Endothelial cell of umbilical vein (primary cell): ENCODE measurements around the gene SMARCE1. TPM values are rescaled to one million over a fixed set of nuclear protein-coding genes. Genes with fewer than 3 reads are reported as not detected.

Source experiments
- BruUV-seq: library from RNA; stranded (reverse); fragments of 400-500 nt; replicated peaks from 2 replicates; lab custom pipeline; 2021; lab: Mats Ljungman, UMichigan
- CTCF ChIA-PET: fragments of 300-600, 350-600 bp; sonication (Branson Sonifier 250); formaldehyde crosslinking; loops from one replicate; lab custom pipeline; 2021; ENCODE audit warnings: antibody characterized with exemption, inconsistent platforms; lab: Charles Lee
- POLR2A ChIA-PET: fragments of 300-600, 350-600 bp; sonication (Branson Sonifier 250); formaldehyde crosslinking; loops from one replicate; lab custom pipeline; 2021; ENCODE audit warnings: antibody characterized with exemption, inconsistent platforms; lab: Charles Lee
- DNase-seq: peaks from one replicate; pipeline ENCODE4 v3.0.0-alpha.2; 2011; ENCODE audit warnings: low read depth, low spot score
- FAIRE-seq: peaks from 2 replicates; lab custom pipeline; 2011; peaks lifted over from hg19 to GRCh38; lab: Jason Lieb, UNC
- H2AFZ ChIP-seq: 2 replicates; pipeline ENCODE4 v1.6.0; 2012; ENCODE audit warnings: low read depth, low read length, control low read depth, inconsistent platforms
- H3K27ac ChIP-seq: 2 replicates; pipeline ENCODE4 v1.5.1; 2011; ENCODE audit warnings: low read depth, mild to moderate bottlenecking, control low read depth, low read length, moderate library complexity; ENCODE audit not compliant: insufficient read depth
- H3K27me3 ChIP-seq, 2 experiments: 2 replicates each; pipeline versions ENCODE4 v1.6.0 to v1.6.1; 2011; ENCODE audit warnings: low read length in 2 of 2, mixed read lengths in 1 of 2; ENCODE audit not compliant: control insufficient read depth in 2 of 2, insufficient read depth in 2 of 2
- H3K36me3 ChIP-seq, 2 experiments: 2 replicates in 1 of 2; 3 replicates in 1 of 2; pipeline ENCODE4 v1.5.1; 2011; ENCODE audit warnings: low read length in 2 of 2, mild to moderate bottlenecking in 1 of 2, moderate library complexity in 1 of 2; ENCODE audit not compliant: control insufficient read depth in 2 of 2, insufficient read depth in 2 of 2; ENCODE audit errors: extremely low read depth in 1 of 2
- H3K4me1 ChIP-seq: 3 replicates; pipeline ENCODE4 v1.5.1; 2011; ENCODE audit warnings: mild to moderate bottlenecking, low read length; ENCODE audit not compliant: control insufficient read depth, insufficient read depth; ENCODE audit errors: extremely low read depth
- H3K4me2 ChIP-seq: 2 replicates; pipeline ENCODE4 v1.6.1; 2011; ENCODE audit warnings: low read length, control low read depth, mixed read lengths; ENCODE audit not compliant: insufficient read depth
- H3K4me3 ChIP-seq, 3 experiments: fragments of 200-600 bp in 1 of 3; sonication (generic), shearing (Covaris generic) in 1 of 3; replicated peaks in 1 of 3; 2 replicates each; pipeline ENCODE4 v1.5.1; 2011 to 2016; ENCODE audit warnings: control low read depth in 3 of 3, low read length in 3 of 3, mild to moderate bottlenecking in 2 of 3, inconsistent platforms in 1 of 3, low read depth in 1 of 3, moderate library complexity in 1 of 3; ENCODE audit not compliant: insufficient read depth in 1 of 3
- H3K79me2 ChIP-seq: 2 replicates; pipeline ENCODE4 v1.6.0; 2012; ENCODE audit warnings: low read length, inconsistent platforms; ENCODE audit not compliant: control insufficient read depth, insufficient read depth
- H3K9ac ChIP-seq: replicated peaks from 2 replicates; pipeline ENCODE3; 2011; ENCODE audit warnings: low read length, control low read depth; ENCODE audit not compliant: insufficient read depth; ENCODE audit errors: extremely low read depth
- H3K9me1 ChIP-seq: replicated peaks from 3 replicates; pipeline ENCODE4 v1.6.0; 2011; ENCODE audit warnings: mild to moderate bottlenecking, low read length; ENCODE audit not compliant: control insufficient read depth, insufficient read depth; ENCODE audit errors: extremely low read depth
- H3K9me3 ChIP-seq: replicated peaks from 2 replicates; pipeline ENCODE4 v1.5.1; 2012; ENCODE audit warnings: low read length, inconsistent platforms; ENCODE audit not compliant: control insufficient read depth, insufficient read depth
- H4K20me1 ChIP-seq: replicated peaks from 2 replicates; pipeline ENCODE3; 2011; ENCODE audit warnings: mild to moderate bottlenecking, low read length; ENCODE audit not compliant: control insufficient read depth, insufficient read depth; ENCODE audit errors: extremely low read depth
- EZH2 ChIP-seq: IDR thresholded peaks from 2 replicates; pipeline ENCODE4 v1.6.1; 2012; ENCODE audit warnings: borderline replicate concordance, low read depth, mild to moderate bottlenecking, moderate library complexity, low read length, inconsistent platforms; ENCODE audit not compliant: severe bottlenecking
- FOS ChIP-seq: IDR thresholded peaks from 2 replicates; pipeline ENCODE4 v1.6.1; 2011; ENCODE audit warnings: mild to moderate bottlenecking, low read length, moderate library complexity, borderline replicate concordance; ENCODE audit not compliant: insufficient read depth
- GATA2 ChIP-seq: IDR thresholded peaks from 2 replicates; pipeline ENCODE4 v1.7.0; 2011; ENCODE audit warnings: low read depth, mild to moderate bottlenecking, moderate library complexity, mixed read lengths, low read length; ENCODE audit not compliant: insufficient read length, insufficient read depth
- JUN ChIP-seq: IDR thresholded peaks from 2 replicates; pipeline ENCODE4 v1.6.1; 2011; ENCODE audit warnings: borderline replicate concordance, low read depth; ENCODE audit not compliant: insufficient read length, insufficient read depth
- MYC ChIP-seq: IDR thresholded peaks from one replicate; pipeline ENCODE4 v1.6.1; 2011; ENCODE audit warnings: mild to moderate bottlenecking, low read depth, low read length
- POLR2A ChIP-seq: IDR thresholded peaks from 2 replicates; pipeline ENCODE4 v1.6.1; 2012; ENCODE audit warnings: low read depth, mild to moderate bottlenecking, control low read depth, low read length
- POLR2AphosphoS5 ChIP-seq: IDR thresholded peaks from 2 replicates; pipeline ENCODE4 v1.6.1; 2012; ENCODE audit warnings: low read depth, mild to moderate bottlenecking, control low read depth, low read length, moderate library complexity; ENCODE audit not compliant: insufficient read depth
- dilution Hi-C: fragments of 300-500 bp; cut with MboI; formaldehyde crosslinking; loops from one replicate; pipeline ENCODE4 v1.15.0; 2019; ENCODE audit warnings: low sequenced_read_pairs; ENCODE audit not compliant: extremely low pct_ligation_motif_present
- intact Hi-C: fragments of 100-400 bp; cut with micrococcal nuclease; formaldehyde crosslinking; loops from one replicate; pipeline ENCODE4 v1.10.0; 2022
- polyA plus RNA-seq, 4 experiments: library from polyadenylated mRNA; depleted of rRNA in 3 of 4; stranded (reverse) in 3 of 4; unstranded in 1 of 4; fragments of >200 nt; gene quantifications; 2 replicates each; pipeline versions ENCODE4 v1.2.1 to v1.2.3, GENCODE V29; 2011 to 2012; ENCODE audit warnings: missing spikeins in 1 of 4
- total RNA-seq: library from RNA; stranded (reverse); gene quantifications from 2 replicates; pipeline ENCODE4 v1.2.3, GENCODE V29; 2021
- TF ChIP-seq, protein P1 (sequence below), 2 donors: IDR thresholded peaks; 1 replicate in 1 of 2; 2 replicates in 1 of 2; pipeline ENCODE4 v1.5.1; 2011; ENCODE audit warnings: low read length in 2 of 2, mild to moderate bottlenecking in 2 of 2, moderate library complexity in 2 of 2, control low read depth in 1 of 2, inconsistent platforms in 1 of 2, low read depth in 1 of 2; ENCODE audit not compliant: insufficient read depth in 1 of 2; ENCODE audit errors: extremely low read depth in 1 of 2

Gene SMARCE1
- total and polyA plus RNA-seq, 2 donors (not counting 3 experiments of a cell fraction or from before 2014, with no cell fraction given): 28.4 to 127 TPM

DNA sequence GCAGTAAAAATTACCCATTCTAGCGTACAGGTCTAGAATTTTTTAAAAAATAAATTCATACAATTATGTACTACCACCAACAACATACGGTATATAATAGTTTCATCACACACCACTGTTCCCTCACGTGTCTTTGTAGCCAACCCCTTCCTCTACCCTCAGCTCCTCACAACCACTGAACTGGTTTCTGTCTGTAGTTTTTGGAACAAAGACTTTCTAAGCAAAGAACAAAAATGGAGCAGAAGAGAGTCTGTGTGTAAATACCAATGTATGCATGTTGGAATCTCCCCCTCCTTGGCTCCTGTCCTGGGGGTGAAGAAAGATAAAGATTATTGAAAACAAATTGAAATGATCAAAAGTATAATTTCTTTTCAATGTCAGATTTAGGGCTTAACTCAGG is 50.5 kb downstream of the SMARCE1 start:
- Histone ChIP-seq H3K4me2 (no peak overlapping the region), H3K36me3 (no peaks in the 10 kb centered on the region), H3K27ac (no peak overlapping the region), H2AFZ (no peak overlapping the region), H3K9me1 (no peaks in the 10 kb centered on the region), H3K79me2 (no peaks in the 10 kb centered on the region), H3K4me1 (no peaks in the 10 kb centered on the region), H3K27me3 (peaks cover 12 to 21% of the 10 kb centered on the region in 2 experiments), H3K4me3 (no peak overlapping the region), H3K9me3 (no peaks in the 10 kb centered on the region), H3K9ac (no peak overlapping the region), H4K20me1 (no peaks in the 10 kb centered on the region)
- DNase-seq: no peak
- POLR2A ChIA-PET: no interaction called here
- no peak for FAIRE-seq
- intact Hi-C loops: no loop called here
- CTCF ChIA-PET: interaction anchor here (0.7 kb wide), 1 partner anchor 37 kb away, joined by 3 read pairs; no protein-coding TSS in a partner anchor
- TF ChIP-seq MYC (no peak), POLR2A (no peak), EZH2 (no peak), JUN (no peak), GATA2 (no peak), FOS (no peak), POLR2AphosphoS5 (no peak)
- TF ChIP-seq, protein P1, sequence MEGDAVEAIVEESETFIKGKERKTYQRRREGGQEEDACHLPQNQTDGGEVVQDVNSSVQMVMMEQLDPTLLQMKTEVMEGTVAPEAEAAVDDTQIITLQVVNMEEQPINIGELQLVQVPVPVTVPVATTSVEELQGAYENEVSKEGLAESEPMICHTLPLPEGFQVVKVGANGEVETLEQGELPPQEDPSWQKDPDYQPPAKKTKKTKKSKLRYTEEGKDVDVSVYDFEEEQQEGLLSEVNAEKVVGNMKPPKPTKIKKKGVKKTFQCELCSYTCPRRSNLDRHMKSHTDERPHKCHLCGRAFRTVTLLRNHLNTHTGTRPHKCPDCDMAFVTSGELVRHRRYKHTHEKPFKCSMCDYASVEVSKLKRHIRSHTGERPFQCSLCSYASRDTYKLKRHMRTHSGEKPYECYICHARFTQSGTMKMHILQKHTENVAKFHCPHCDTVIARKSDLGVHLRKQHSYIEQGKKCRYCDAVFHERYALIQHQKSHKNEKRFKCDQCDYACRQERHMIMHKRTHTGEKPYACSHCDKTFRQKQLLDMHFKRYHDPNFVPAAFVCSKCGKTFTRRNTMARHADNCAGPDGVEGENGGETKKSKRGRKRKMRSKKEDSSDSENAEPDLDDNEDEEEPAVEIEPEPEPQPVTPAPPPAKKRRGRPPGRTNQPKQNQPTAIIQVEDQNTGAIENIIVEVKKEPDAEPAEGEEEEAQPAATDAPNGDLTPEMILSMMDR (IDR thresholded peaks at IDR 0.05; ENCODE audit: extremely low read depth in 1 of 2, insufficient read depth in 1 of 2, low read depth in 1 of 2, low read length in 2 of 2): no peak
- dilution Hi-C loops: no loop called here
- no TSS peak for BruUV-seq
